Measurements from ENCODE around the gene TMPRSS6. TPM values are rescaled to one million over a fixed set of nuclear protein-coding genes. Genes with fewer than 3 reads are reported as not detected.
A peak's percentile ranks its signal among the peaks of the same experiment; 100 is the strongest.

TMPRSS6 gene
- total RNA-seq, 2 donors from 2014 or later, result 1.8 to 1.9 TPM

DNA sequence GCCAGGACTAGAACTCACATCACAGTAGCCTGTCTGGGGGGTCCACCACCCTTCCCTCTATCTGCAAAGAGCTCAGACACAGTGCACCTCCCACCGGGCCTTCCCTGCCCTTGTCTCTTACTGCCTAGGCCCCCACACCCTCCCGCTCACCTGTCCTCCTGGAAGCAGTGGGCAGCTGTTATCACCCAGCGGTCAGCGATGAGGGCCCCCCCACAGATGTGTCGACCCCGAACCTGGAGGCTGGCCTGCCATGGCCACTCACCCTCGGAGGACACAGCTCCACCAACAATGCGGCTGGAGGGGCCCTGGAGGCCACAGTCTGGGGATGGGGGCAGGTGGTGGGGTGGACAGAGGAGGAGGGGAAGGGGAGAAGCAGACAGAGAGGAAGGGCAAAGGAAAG lies 39.2 kb downstream of the TMPRSS6 start:
- Mint-ChIP-seq H3K27ac (no peak overlapping the region), H3K9me3 (no peaks in the 10 kb centered on the region), H3K4me3 (no peak overlapping the region), H3K36me3 (no peaks in the 10 kb centered on the region), H3K27me3 (peaks cover 10% of the 10 kb centered on the region in 2 donors), H3K4me1 (ENCODE audit: low read depth in 2 of 2) (no peaks in the 10 kb centered on the region)
- DNase-seq (ENCODE audit: low spot score) (no peak), ATAC-seq (no peak)

DNA sequence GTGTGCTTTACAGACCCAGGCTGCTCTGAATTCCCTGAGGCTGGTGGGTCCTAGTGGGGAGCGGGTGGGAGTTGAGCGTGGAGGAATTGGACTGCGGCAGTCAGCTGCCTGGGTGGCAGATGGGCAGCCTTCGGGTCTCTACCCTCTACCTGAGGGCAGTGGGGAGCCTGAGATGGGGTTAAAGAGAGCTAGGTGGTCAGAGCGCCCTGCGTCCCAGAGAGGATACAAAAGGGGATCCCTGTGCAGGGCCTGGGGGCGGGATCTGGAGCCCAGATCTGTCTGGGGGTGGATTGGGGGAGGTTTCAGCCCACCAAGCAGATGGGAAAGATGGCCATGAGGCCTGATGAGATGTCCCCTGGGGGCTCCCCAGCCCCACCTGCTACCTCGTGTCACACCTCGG lies 39.8 kb downstream of the TMPRSS6 start:
- Mint-ChIP-seq H3K4me1 (ENCODE audit: low read depth in 2 of 2) (no peaks in the 10 kb centered on the region), H3K9me3 (no peaks in the 10 kb centered on the region), H3K36me3 (no peaks in the 10 kb centered on the region), H3K4me3 (no peak overlapping the region), H3K27me3 (peaks cover 9 to 10% of the 10 kb centered on the region in 2 donors), H3K27ac (no peak overlapping the region)
- DNase-seq (ENCODE audit: low spot score), result no peak
- no peak for ATAC-seq

DNA sequence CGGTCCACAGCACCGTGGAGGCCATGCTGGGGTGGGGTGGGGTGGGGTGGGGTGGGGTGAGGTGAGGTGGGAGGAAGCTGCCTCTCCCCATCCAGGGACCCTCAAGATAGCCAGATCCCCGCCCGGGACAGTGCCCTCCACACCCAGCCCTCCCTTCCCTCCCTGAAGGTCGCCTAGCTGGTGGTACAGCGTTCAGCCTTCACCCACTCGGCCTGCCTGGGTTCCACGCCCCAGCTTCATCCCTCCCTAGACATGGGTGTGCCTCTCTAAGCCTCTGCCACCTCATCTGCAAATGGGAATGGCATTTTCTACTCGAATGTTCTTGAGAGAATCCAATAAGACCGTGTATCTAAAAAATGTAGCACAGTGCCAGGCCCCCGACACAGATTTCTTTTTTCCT lies 40.2 kb downstream of the TMPRSS6 start:
- Mint-ChIP-seq H3K4me3 (no peak overlapping the region), H3K9me3 (no peaks in the 10 kb centered on the region), H3K36me3 (no peaks in the 10 kb centered on the region), H3K27me3 (peaks cover 9 to 10% of the 10 kb centered on the region in 2 donors), H3K27ac (no peak overlapping the region), H3K4me1 (ENCODE audit: low read depth in 2 of 2) (no peaks in the 10 kb centered on the region)
- ATAC-seq (no peak), DNase-seq (ENCODE audit: low spot score) (no peak)

DNA sequence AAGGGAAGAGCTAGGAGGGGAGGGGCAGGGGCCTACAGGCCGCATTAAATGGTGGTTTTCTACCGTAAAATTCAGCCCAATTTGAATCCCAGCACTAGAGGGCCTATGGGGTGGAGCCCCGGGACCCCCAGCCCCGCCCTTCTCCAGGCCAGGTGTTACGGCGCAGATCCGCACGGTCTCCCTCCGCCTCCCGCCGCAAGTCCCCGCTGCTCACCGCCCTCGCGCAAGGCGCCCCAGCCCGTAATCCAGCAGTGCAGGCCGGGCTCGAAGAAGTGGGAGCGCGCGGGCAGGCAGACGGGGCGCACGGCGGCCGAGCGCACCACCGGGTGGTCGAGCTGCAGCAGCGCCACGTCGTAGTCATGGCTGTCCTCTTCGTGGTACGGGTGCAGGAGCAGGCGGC lies 40.7 kb downstream of the TMPRSS6 start:
- Mint-ChIP-seq H3K27me3 (peaks cover 9 to 10% of the 10 kb centered on the region in 2 donors), H3K27ac (no peak overlapping the region), H3K9me3 (no peaks in the 10 kb centered on the region), H3K4me1 (ENCODE audit: low read depth in 2 of 2) (no peaks in the 10 kb centered on the region), H3K36me3 (no peaks in the 10 kb centered on the region), H3K4me3 (no peak overlapping the region)
- DNase-seq (ENCODE audit: low spot score) (no peak), ATAC-seq (no peak)

DNA sequence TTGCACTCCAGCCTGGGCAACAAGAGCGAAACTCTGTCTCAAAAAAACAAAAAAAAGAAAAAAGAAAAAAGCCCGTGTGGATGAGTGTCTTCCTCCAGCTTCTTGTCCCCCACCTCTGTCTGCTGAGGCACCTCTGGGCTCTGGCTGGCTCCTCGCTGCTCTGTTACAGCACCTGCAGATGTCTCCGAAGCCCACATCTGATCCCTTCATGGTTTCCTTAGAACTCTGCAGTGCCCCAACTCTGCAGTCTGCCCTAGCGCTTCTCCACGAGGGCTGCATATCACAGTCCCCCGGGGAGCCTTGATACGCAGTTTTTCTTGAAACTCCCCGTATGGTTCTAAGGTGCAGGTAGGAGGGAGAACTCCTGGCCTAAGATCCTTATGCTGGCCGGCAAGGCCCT lies 42.1 kb downstream of the TMPRSS6 start:
- Mint-ChIP-seq H3K27ac (no peak overlapping the region), H3K4me3 (no peak overlapping the region), H3K36me3 (no peaks in the 10 kb centered on the region), H3K9me3 (no peaks in the 10 kb centered on the region), H3K27me3 (peaks cover 9 to 10% of the 10 kb centered on the region in 2 donors), H3K4me1 (ENCODE audit: low read depth in 2 of 2) (no peaks in the 10 kb centered on the region)
- DNase-seq (ENCODE audit: low spot score), result no peak
- ATAC-seq, result no peak

DNA sequence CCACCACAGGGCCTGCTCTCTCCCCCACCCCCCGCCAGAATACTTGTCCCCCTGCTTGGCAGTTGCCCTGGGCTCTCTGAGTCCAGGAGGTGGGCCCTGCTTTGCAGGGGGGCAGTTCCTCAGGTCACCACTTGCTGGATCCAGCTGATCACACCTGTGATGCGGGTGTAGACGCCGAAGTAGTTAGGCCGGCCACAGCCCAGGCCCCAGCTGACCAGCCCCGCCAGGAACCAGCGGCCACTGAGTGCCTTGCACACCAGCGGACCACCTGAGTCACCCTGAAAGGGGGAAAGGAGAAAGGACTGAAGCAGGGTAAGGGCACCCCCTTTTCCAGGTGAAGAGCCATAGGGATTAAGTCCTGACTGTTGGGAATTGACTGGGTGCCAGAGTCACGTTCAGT lies 43.6 kb downstream of the TMPRSS6 start:
- Mint-ChIP-seq H3K27ac (no peak overlapping the region), H3K9me3 (no peaks in the 10 kb centered on the region), H3K36me3 (no peaks in the 10 kb centered on the region), H3K4me1 (ENCODE audit: low read depth in 2 of 2) (no peaks in the 10 kb centered on the region), H3K4me3 (no peak overlapping the region), H3K27me3 (peaks cover 9 to 10% of the 10 kb centered on the region in 2 donors)
- no peak for ATAC-seq
- no peak for DNase-seq (ENCODE audit: low spot score)

DNA sequence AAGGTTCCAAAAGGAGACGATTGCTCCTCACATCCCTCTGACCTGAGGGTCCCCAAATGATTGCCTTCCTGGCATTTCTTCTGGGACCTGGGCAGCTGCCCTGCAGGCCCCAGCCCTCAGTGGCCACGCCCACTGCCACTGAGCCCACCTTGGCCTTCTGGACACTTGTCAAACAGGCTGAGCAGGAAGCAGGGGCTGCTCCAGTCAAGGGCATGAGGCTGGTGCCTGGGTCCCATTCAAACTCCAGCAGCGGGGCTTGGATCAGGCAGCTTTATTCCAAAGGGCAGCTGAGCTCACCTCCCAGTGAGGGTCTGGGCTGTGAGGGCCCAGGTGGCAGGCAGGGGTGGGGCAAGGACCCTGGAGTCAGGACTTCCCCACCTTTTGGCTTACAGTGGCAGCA lies 44.3 kb downstream of the TMPRSS6 start:
- DNase-seq (ENCODE audit: low spot score) (no peak), ATAC-seq (no peak)
- H3K9me3 Mint-ChIP-seq, result no peaks in the 10 kb centered on the region
- H3K4me3 Mint-ChIP-seq, result no peak overlapping the region
- no peaks in the 10 kb centered on the region for H3K4me1 Mint-ChIP-seq (ENCODE audit: low read depth in 2 of 2)
- H3K27me3 Mint-ChIP-seq, result peaks cover 9 to 10% of the 10 kb centered on the region in 2 donors
- no peaks in the 10 kb centered on the region for H3K36me3 Mint-ChIP-seq
- no peak overlapping the region for H3K27ac Mint-ChIP-seq

DNA sequence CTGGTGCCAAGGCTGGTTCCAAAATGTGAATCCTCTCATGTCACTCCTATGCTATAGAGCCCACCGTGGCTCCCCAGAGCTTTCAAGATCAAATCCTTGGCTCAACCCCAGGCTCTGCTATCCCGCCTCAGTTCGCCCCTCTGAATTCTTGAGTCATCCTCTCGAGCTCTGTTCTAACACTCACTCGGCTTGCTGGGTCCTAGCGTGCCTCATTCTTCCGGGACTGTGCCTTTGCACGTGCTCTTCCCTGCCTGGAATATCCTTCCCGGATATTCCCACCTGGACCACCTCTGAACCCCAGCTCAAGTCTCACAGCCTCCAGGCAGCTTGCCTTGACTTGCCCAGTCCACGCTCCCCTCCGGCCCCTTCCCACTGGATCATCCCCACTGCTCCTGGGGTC lies 45.0 kb downstream of the TMPRSS6 start:
- ATAC-seq (no peak), DNase-seq (ENCODE audit: low spot score) (no peak)
- no peaks in the 10 kb centered on the region for H3K9me3 Mint-ChIP-seq
- no peaks in the 10 kb centered on the region for H3K36me3 Mint-ChIP-seq
- peak overlapping the region in 1 of 2 donors; percentile 68 for H3K27ac Mint-ChIP-seq
- H3K4me3 Mint-ChIP-seq, result no peak overlapping the region
- peaks cover 8 to 9% of the 10 kb centered on the region in 2 donors for H3K27me3 Mint-ChIP-seq
- no peaks in the 10 kb centered on the region for H3K4me1 Mint-ChIP-seq (ENCODE audit: low read depth in 2 of 2)

DNA sequence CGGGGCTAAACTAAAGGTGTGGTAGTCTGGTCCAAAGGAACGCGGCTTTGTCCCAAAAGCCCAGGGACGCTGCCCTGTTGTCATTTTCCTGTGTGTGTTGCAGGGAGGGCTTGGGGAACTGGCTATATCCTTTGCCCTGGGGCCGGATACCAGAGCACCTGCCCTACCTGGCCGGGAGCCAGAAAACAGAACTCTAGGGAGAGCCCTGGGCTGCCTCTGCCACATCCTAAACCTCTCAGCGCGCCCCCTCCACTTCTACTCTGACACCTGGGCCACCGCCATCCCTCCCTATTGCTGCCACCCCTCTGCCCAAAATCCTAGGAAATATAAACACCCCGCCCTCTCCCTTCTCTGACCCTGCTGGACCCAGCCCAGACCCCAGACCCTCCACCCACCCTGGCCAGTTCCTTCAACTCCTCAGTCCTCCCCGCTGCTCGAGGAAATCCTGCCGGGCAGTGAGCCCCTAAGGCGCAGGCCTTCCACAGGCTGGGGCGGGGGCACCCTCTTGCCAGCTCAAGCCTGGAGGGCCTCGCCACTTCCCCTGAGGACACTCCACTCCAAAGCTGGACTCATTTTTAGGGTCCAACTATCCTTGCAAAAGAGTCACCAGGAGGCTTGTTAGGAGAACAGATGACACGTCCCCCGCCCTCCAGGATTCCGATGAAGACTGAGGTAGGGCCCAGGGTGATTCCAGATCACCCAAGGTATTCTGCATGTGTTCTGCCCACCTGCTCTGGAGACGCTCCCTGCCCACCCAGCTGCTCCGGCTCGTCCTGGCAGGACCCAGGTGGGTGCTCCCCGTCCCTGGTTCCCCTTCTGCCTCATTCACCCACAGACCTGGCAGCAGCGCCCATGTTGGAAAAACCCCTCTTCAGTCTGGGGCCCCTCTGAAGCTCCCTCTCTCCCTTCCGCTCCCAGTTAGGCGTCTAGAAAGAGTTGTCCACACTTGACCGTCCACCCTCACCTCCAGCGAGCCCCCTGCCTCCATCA lies 45.8 kb downstream of the TMPRSS6 start:
- ATAC-seq (no peak), DNase-seq (ENCODE audit: low spot score) (no peak)
- no peaks in the 10 kb centered on the region for H3K36me3 Mint-ChIP-seq
- H3K4me3 Mint-ChIP-seq, result no peak overlapping the region
- H3K9me3 Mint-ChIP-seq, result no peaks in the 10 kb centered on the region
- H3K27me3 Mint-ChIP-seq, result peaks cover 8 to 9% of the 10 kb centered on the region in 2 donors
- peak overlapping the region in 1 of 2 donors; percentile 68 for H3K27ac Mint-ChIP-seq
- no peaks in the 10 kb centered on the region for H3K4me1 Mint-ChIP-seq (ENCODE audit: low read depth in 2 of 2)

DNA sequence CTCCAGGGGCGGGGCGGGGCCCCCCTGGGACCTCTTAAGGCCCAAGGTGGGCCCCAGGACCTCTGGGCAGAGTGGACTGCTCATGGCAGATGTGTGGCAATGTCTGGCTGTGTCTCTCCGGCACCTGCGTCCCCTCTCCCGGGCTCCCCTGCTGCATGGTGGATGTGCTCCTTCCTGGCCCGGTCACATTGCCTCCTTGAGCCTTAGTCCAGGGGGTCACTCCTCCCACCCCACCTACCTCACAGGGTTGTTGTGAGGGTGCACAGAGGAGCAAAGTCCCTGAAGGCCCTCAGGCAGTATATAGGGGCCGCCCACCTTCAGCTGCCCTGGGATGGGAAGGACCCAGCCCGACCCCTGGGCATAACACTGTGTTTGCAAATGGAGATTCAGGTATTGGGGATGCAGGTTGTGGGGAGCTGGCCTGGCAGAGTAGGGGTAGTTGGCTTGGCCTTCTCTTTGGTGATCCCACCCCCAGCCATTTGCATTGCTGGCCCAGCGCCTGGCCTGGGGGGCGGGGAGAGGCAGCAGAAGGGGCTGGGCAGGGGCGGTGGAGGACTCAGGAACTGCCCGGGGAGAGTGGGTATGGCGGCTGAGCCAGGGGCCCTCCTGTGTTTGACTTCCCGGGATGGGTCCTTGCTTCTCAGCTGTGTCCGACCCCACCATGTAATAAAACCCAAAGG lies 46.7 kb downstream of the TMPRSS6 start:
- Mint-ChIP-seq H3K27me3 (peaks cover 2 to 3% of the 10 kb centered on the region in 2 donors), H3K27ac (no peak overlapping the region), H3K9me3 (no peaks in the 10 kb centered on the region), H3K36me3 (no peaks in the 10 kb centered on the region), H3K4me3 (no peak overlapping the region), H3K4me1 (ENCODE audit: low read depth in 2 of 2) (no peaks in the 10 kb centered on the region)
- ATAC-seq (no peak), DNase-seq (ENCODE audit: low spot score) (no peak)

DNA sequence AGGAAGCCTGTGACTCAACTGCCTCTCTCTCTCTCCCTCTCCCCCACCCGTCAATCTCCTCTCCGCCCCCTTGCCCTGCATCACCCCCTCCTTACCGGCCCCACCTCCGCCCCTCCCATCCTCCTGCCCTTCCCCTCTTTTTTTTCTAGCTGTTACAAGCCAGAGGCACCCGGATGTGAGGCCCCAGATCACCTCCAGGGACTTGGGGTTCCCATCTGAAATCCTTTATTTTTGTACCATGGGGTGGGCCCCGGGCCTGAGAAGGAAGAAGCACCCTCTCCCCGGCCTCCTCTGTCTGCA lies 47.2 kb downstream of the TMPRSS6 start:
- H3K4me1 Mint-ChIP-seq (ENCODE audit: low read depth in 2 of 2), result no peaks in the 10 kb centered on the region
- H3K9me3 Mint-ChIP-seq, result no peaks in the 10 kb centered on the region
- H3K36me3 Mint-ChIP-seq, result no peaks in the 10 kb centered on the region
- no peak overlapping the region for H3K27ac Mint-ChIP-seq
- ATAC-seq (no peak), DNase-seq (ENCODE audit: low spot score) (no peak)
- no peaks in the 10 kb centered on the region for H3K27me3 Mint-ChIP-seq
- no peak overlapping the region for H3K4me3 Mint-ChIP-seq

DNA sequence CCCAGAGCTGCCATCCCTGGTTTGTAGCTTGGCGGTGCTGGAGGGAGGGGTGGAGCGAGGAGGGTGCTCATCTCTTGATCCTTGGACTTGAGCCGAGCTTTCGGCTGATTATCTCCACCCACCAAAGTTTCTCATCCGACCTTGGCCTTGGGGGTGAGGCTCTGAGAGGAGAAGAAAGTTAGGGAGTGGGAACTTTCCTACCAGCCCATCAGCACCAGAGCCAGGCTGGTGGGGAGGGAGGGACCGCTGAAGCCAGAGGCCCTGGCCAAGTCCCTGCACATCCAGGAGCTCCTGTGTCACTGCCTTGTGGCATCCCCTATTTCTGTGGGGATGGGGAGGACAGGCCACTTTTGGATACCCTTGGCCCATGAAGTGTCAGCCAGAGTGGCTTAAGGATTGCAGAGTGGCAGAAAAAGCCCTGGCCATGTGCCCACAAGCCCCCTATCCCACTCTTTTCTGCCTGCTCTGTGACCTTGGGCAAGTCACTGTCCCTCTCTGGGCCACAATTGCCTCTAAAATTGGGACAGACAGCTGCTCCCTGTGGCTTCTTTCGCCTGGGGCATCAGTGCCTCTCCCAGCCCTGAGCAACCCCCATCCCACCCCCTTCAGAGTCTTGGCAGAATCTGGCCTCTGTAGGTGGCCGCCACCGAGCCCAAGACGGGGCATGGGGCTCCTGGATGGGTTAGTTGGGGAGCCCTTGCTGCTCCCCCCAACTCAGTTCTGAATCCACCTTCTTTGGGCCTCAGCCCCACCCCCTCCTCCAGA lies 47.7 kb downstream of the TMPRSS6 start:
- DNase-seq (ENCODE audit: low spot score) (no peak), ATAC-seq (no peak)
- Mint-ChIP-seq H3K27ac (no peak overlapping the region), H3K9me3 (no peaks in the 10 kb centered on the region), H3K4me3 (no peak overlapping the region), H3K4me1 (ENCODE audit: low read depth in 2 of 2) (no peaks in the 10 kb centered on the region), H3K36me3 (no peaks in the 10 kb centered on the region), H3K27me3 (no peaks in the 10 kb centered on the region)

DNA sequence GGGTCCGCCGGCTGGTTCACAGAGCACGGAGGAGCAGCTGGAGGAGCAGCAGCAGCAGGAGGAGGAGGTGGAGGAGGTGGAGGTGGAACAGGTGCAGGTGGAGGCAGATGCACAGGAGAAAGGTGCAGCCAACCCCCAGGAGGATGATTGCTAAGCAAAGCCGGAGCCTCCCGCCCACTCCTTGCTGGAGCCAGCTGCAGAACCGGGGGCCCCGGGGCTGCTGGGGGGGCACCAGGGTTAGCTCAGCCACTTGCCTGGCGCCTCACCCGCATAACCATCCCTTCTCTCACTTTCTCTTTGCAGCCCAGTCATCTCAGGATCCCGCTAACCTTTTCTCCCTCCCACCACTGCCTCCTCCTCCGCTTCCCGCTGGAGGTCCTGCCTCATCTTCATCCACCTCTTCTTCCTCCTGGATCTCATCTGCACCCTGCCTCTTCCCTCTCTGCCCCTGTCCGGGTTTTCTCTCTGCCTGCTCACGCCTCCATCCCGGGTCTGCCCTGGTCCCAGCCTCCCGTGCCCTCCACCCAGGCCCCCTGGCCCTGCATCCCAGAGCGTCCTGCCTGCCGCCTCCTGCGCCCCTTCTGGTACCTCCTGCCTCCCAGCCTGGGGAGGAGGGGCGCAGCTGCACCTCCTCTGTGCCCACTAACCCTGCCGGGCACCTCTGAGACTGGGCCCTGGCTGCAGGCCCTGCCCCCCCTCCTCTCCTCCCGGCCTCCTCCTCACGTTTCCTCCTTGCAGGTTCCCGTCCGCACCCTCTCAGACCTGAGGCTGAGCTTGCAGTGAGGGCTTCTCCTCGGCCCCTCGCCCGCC lies 48.5 kb downstream of the TMPRSS6 start:
- H3K27me3 Mint-ChIP-seq, result no peaks in the 10 kb centered on the region
- ATAC-seq (peak in 1 of 2 donors; percentile 61), DNase-seq (ENCODE audit: low spot score) (no peak)
- no peaks in the 10 kb centered on the region for H3K36me3 Mint-ChIP-seq
- no peaks in the 10 kb centered on the region for H3K4me1 Mint-ChIP-seq (ENCODE audit: low read depth in 2 of 2)
- no peak overlapping the region for H3K27ac Mint-ChIP-seq
- no peaks in the 10 kb centered on the region for H3K9me3 Mint-ChIP-seq
- no peak overlapping the region for H3K4me3 Mint-ChIP-seq

All from natural killer cell treated with Interleukin-12 subunit alpha and Interleukin-12 subunit beta and Interleukin-15 and Interleukin-18, amount 100 ng/mL, for 72 hours (primary cell).